HG03354 (cell line): Measurements from ENCODE around the gene DNAH9.

ENCODE experiments used
- ATAC-seq: cut with Tn5 transposase; IDR thresholded peaks from one replicate; pipeline ENCODE4 v1.9.1; 2021; ENCODE audit warnings: mild to moderate bottlenecking; ENCODE audit not compliant: unreplicated experiment, poor library complexity, severe bottlenecking

The DNAH9 gene

DNA sequence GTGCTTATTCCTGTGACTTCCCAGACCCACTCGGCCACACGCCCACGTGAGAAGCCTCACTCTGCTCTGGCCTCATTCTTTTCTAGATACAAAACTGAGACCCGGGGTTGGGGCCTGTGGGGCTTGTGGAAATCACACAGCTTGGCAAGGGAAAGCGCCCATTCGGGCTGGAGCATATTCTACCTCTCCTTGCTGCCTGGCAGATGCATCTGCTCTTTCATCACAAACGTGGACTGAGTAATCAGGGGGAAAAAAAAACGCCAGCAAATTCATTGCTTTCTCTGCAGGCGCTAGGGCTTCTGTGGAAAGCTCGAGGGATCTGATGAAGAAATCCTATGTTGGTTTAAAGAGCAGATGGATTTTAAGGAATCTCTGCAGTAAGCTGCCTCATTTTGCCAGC lies 44.4 kb downstream of the DNAH9 start:
- no peak for ATAC-seq

DNA sequence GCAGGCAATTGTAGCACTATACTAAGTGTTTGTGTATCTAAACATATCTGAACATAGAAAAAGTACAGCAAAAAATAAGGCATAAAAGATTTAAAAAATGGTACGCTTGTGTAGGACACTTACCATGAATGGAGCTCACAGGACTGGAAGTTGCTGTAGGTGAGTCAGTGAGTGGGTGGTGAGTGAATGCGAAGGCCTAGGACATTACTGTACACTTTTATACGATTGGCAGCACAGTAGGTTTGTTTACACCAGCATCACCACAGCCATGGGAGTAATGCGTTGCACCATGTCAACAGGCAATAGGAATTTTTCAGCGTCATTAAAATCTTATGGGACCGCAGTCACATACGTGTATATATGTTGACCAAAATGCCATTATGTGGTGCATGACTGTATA lies 45.6 kb downstream of the DNAH9 start:
- no peak for ATAC-seq

- no peak for ATAC-seq
These were observed 46.3 kb downstream of the DNAH9 start for GRCh38 chr17:11644265-11645212.

DNA sequence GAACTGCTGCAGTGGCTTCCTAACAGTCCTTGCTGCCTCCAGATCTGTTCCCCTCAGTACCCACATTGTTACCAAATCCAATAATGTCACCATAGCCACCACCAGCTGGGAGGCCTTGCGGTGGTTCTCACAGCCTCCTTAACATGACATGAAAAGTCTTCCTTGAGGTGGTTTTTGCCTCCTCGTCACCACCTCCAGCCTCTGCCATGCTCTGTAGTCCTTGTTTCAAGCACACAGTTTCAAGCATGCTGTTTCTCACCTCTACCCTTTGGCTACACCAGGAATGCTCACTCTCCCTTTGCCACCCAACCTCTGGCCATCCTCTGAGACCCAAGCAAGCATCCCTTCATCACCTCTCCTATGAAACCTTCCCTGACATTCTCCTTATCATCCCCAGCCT lies 47.2 kb downstream of the DNAH9 start:
- ATAC-seq: no peak

DNA sequence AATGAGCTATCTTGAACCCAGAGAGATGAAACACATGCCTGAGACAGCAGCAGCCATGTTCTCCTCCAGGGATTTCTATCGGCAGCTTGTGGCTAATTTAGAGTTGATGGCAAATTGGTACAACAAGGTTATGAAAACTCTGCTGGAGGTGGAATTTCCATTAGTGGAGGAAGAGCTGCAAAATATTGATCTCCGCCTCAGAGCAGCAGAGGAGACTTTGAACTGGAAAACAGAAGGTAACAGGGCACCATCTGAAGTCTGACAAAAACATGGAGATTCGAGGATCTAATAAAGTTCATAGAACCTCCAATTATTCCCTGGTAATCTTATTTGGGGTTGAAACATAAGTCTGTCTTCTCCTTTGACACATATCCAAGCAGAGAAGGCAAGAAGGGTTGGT lies 52.8 kb downstream of the DNAH9 start:
- no peak for ATAC-seq

GRCh38 chr17:11668618-11669017 lies 70.3 kb downstream of the DNAH9 start:
- no peak for ATAC-seq

DNA sequence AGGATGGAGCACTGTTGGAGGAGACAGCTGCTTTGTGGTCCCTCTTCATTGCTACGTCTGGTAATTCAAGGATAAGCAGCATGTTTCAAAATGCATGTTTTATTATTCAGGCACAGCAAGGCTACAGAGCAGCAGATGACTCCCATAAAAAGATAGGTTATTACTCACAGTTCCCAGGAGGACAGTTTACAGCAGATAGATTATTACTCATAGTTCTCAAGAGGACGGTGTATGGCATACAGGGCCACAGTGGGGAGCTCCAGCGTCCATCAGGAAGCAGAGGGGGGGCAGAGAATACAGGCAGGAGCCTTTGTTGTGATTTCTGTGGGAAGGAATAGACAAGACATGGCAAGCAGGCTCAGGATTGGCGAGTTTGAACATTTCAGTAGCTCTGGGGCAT lies 72.9 kb downstream of the DNAH9 start:
- ATAC-seq: no peak

- no peak for ATAC-seq
These were observed 84.4 kb downstream of the DNAH9 start for GRCh38 chr17:11682646-11683045.

DNA sequence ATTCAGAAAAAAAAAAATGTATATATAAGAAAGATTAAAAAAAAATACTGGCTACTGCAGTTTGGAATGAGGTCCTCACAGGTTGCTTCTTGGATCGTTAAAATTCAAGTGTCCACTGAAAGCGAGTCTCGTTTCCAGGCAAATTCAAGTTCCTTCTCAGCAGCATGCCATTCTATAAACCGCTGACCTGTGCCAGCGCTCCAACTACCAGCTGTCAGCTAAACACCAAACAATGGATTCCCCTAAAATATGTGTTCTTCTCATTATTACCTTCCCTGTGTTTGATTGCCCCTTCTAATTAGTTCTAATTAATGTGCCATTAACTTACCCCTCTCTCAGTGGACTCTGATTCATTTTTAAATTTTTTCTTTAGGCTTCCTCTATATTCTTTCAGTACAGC lies 92.4 kb downstream of the DNAH9 start:
- no peak for ATAC-seq

- no peak for ATAC-seq
These were observed 94.4 kb downstream of the DNAH9 start for GRCh38 chr17:11692688-11693087.

- ATAC-seq: no peak
These were observed 95.0 kb downstream of the DNAH9 start for GRCh38 chr17:11693284-11693683.

DNA sequence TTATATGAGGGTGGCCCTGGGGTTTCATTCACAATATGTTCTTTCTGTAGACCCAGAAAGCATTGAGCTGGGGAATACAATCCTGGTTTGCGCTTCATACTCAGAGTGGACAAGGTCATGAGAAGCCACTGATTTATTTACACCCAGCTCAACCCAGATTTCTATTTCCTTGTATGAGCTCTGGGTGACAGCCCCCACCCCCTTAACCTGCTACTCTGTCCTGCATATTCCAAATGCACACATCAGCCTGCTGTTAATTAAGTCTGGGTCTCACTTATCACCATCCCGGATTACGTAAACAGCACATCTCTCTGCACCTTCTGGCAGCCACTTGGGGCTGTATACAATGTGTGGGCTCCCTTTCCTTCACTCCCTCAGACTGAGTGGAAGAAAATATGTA lies 102.4 kb downstream of the DNAH9 start:
- no peak for ATAC-seq

GRCh38 chr17:11701911-11702310 lies 103.6 kb downstream of the DNAH9 start:
- no peak for ATAC-seq

- ATAC-seq: no peak
These were observed 105.8 kb downstream of the DNAH9 start for GRCh38 chr17:11704041-11704440.

GRCh38 chr17:11705111-11705510 lies 106.8 kb downstream of the DNAH9 start:
- no peak for ATAC-seq

- ATAC-seq: no peak
These were observed 109.3 kb downstream of the DNAH9 start for GRCh38 chr17:11707586-11707985.

GRCh38 chr17:11712456-11712855 lies 114.2 kb downstream of the DNAH9 start:
- no peak for ATAC-seq

- ATAC-seq: no peak
These were observed 120.9 kb downstream of the DNAH9 start for GRCh38 chr17:11719203-11719602.

- ATAC-seq: no peak
These were observed 121.6 kb downstream of the DNAH9 start for GRCh38 chr17:11719856-11720255.

- ATAC-seq: no peak
These were observed 122.5 kb downstream of the DNAH9 start for GRCh38 chr17:11720816-11721215.

DNA sequence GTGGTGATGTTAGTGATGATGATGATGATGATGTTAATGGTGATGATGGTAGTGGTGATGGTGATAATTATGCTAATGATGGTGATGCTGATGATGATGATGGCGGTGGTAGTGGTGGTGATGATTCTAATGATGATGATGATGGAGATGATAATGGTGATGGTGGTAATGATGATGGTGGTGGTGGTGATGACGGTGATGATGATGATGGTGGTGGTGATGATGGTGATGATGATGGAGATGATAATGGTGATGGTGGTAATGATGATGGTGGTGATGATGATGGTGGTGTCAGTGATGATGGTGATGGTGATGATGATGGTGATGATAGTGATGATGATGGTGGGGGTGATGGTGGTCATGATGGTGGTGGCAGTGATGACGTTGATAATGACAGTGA lies 132.5 kb downstream of the DNAH9 start:
- ATAC-seq: no peak
